Dendritic cell treated with granulocyte-macrophage colony-stimulating factor and Interleukin-4, amounts not matched to agents 40 ng/mL and 50 ng/mL, for 4 days (primary cell): ENCODE results near the gene REST.

ENCODE experiments used
- H3K27ac Mint-ChIP-seq: one replicate; pipeline ENCODE4 v1.8.0; 2022; ENCODE audit warnings: mild to moderate bottlenecking, mixed read lengths
- H3K27me3 Mint-ChIP-seq: one replicate; pipeline ENCODE4 v1.8.0; 2022; ENCODE audit warnings: mild to moderate bottlenecking, mixed read lengths
- H3K36me3 Mint-ChIP-seq: one replicate; pipeline ENCODE4 v1.8.0; 2022; ENCODE audit warnings: low read depth, mixed read lengths
- H3K4me1 Mint-ChIP-seq: one replicate; pipeline ENCODE4 v1.8.0; 2022; ENCODE audit warnings: low read depth, mixed read lengths
- H3K4me3 Mint-ChIP-seq: one replicate; pipeline ENCODE4 v1.8.0; 2022; ENCODE audit warnings: mild to moderate bottlenecking, moderate library complexity, mixed read lengths
- H3K9me3 Mint-ChIP-seq: one replicate; pipeline ENCODE4 v1.8.0; 2022; ENCODE audit warnings: mixed read lengths
- intact Hi-C: fragments of 100-400 bp; cut with micrococcal nuclease; formaldehyde crosslinking; loops from one replicate; pipeline ENCODE4 v1.15.0; 2022

Gene REST

GRCh38 chr4:56976283-56976836 lies 68.7 kb downstream of the REST start:
- Mint-ChIP-seq H3K27me3 (no peaks in the 10 kb centered on the region), H3K9me3 (peaks cover 10% of the 10 kb centered on the region), H3K27ac (peak overlapping the region; percentile 96), H3K36me3 (peaks cover 64% of the 10 kb centered on the region), H3K4me3 (peak overlapping the region; percentile 93), H3K4me1 (peaks cover 30% of the 10 kb centered on the region)
- intact Hi-C loops, result loop anchor here (5.0 kb wide), 2 partner anchors 1029 to 1124 kb away; partner anchors contain the start of genes CEP135 and EXOC1

- H3K36me3 Mint-ChIP-seq, result peaks cover 64% of the 10 kb centered on the region
Observed at GRCh38 chr4:56976837-56977320, 69.2 kb downstream of the REST start.

DNA sequence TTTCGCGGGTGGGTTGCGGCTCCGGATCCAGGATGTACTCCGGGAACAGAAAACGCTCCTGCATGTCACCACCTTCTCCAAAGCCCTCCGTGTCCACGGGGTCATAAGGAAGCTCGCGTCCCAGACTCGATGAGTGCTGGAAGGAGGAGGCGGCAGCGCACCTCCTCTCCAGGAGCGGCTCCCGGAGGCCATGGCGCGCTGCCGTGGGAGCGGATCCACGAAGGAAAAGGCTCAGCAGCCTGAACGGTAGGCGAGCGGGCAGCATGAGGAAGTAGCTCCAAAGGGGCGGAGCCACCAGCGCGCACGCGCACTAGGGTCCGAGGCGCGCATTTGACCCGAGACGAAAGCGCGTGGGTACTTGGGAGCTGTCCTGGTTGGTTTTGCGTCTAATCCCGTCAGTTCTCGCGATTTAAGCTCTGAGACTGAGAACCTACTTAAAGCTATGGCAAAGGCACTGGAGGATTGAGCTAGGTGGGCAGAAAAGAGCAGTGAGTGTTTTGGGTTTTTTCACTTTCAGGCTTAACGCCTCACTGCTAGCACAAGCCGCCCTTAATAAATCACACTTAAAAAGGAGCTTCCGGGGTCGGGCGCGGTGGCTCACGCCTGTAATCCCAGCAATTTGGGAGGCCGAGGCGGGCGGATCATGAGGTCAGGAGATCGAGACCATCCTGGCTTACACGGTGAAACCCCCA lies 69.8 kb downstream of the REST start, which contains the start of gene NOA1:
NOA1 (minus strand) TSS at position 286 of the 692 bp plus-strand sequence; CDS start at position 265, 21 bp downstream.
- H3K9me3 Mint-ChIP-seq, result peaks cover 10% of the 10 kb centered on the region
- no peaks in the 10 kb centered on the region for H3K27me3 Mint-ChIP-seq
- H3K4me1 Mint-ChIP-seq, result peaks cover 39% of the 10 kb centered on the region
- peak within 1 kb of the TSS; percentile 96 for H3K27ac Mint-ChIP-seq
- peak within 1 kb of the TSS; percentile 93 for H3K4me3 Mint-ChIP-seq
- H3K36me3 Mint-ChIP-seq, result peaks cover 63% of the 10 kb centered on the region
- intact Hi-C loops, result loop anchor here (1.0 to 5.0 kb wide), 4 partner anchors 68 to 1125 kb away; partner anchors contain the start of genes CEP135, EXOC1 and PAICS

More at GRCh38 chr4:56976837-56977320, 69.2 kb downstream of the REST start:
- Mint-ChIP-seq H3K27me3 (no peaks in the 10 kb centered on the region), H3K4me1 (peaks cover 35% of the 10 kb centered on the region), H3K4me3 (peak overlapping the region; percentile 93), H3K27ac (peak overlapping the region; percentile 96), H3K9me3 (peaks cover 10% of the 10 kb centered on the region)
- intact Hi-C loops, result loop anchor here (1.0 to 5.0 kb wide), 3 partner anchors 68 to 1125 kb away; partner anchors contain the start of genes CEP135 and EXOC1

GRCh38 chr4:56978750-56979303 lies 71.1 kb downstream of the REST start, which contains the start of gene POLR2B:
Gene POLR2B, plus strand, starts transcription at chr4:56978896. Its CDS starts 90 bp downstream, at chr4:56978986.
- intact Hi-C loops, result loop anchor here (2.0 to 5.0 kb wide), 3 partner anchors 542 to 1127 kb away; partner anchors contain the start of genes CEP135, EXOC1 and PAICS
- peaks cover 38% of the 10 kb centered on the region for H3K4me1 Mint-ChIP-seq
- H3K27me3 Mint-ChIP-seq, result no peaks in the 10 kb centered on the region
- H3K9me3 Mint-ChIP-seq, result peaks cover under 1% of the 10 kb centered on the region
- H3K27ac Mint-ChIP-seq, result peak within 1 kb of the TSS; percentile 96
- peaks cover 60% of the 10 kb centered on the region for H3K36me3 Mint-ChIP-seq
- peak within 1 kb of the TSS; percentile 93 for H3K4me3 Mint-ChIP-seq

- intact Hi-C loops, result loop anchor here (2.0 to 5.0 kb wide), 3 partner anchors 543 to 1127 kb away; partner anchors contain the start of genes CEP135, EXOC1 and PAICS
- peaks cover 62% of the 10 kb centered on the region for H3K36me3 Mint-ChIP-seq
- H3K27ac Mint-ChIP-seq, result peak overlapping the region; percentile 96
- H3K9me3 Mint-ChIP-seq, result no peaks in the 10 kb centered on the region
- H3K4me1 Mint-ChIP-seq, result peaks cover 35% of the 10 kb centered on the region
- no peaks in the 10 kb centered on the region for H3K27me3 Mint-ChIP-seq
- H3K4me3 Mint-ChIP-seq, result peak overlapping the region; percentile 93
Observed at GRCh38 chr4:56979421-56980072, 71.8 kb downstream of the REST start.

DNA sequence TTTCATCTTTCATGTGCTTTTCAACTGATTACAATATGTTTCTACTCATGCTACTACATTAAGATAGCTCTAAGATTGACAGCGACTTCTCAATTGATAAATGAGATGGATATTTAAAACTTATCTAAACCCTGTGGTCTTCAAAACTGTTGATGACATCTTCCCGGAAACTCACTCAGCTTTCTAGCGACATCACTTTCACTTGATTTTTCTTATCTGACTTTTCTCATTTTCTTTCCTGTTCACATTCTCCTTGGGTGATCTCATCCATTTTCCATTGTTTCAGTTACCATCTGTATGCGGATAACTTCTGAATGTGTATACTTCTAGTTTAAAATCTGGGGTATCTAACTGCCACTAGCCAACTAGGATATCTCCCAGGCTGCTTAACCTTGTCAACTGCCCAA lies 74.1 kb downstream of the REST start:
- intact Hi-C loops, result no loop called here
- Mint-ChIP-seq H3K36me3 (peaks cover 73% of the 10 kb centered on the region), H3K4me3 (no peak overlapping the region), H3K4me1 (peaks cover 24% of the 10 kb centered on the region), H3K27me3 (no peaks in the 10 kb centered on the region), H3K27ac (no peak overlapping the region), H3K9me3 (no peaks in the 10 kb centered on the region)

- Mint-ChIP-seq H3K9me3 (no peaks in the 10 kb centered on the region), H3K27ac (no peak overlapping the region), H3K36me3 (peaks cover 81% of the 10 kb centered on the region), H3K4me1 (peaks cover 36% of the 10 kb centered on the region), H3K4me3 (no peak overlapping the region), H3K27me3 (no peaks in the 10 kb centered on the region)
- intact Hi-C loops, result no loop called here
Observed at GRCh38 chr4:56986192-56986591, 78.5 kb downstream of the REST start.

- Mint-ChIP-seq H3K4me3 (no peak overlapping the region), H3K4me1 (peaks cover 37% of the 10 kb centered on the region), H3K36me3 (peaks cover 82% of the 10 kb centered on the region), H3K27ac (no peak overlapping the region), H3K9me3 (no peaks in the 10 kb centered on the region), H3K27me3 (no peaks in the 10 kb centered on the region)
- intact Hi-C loops, result no loop called here
Observed at GRCh38 chr4:56986952-56987351, 79.3 kb downstream of the REST start.

DNA sequence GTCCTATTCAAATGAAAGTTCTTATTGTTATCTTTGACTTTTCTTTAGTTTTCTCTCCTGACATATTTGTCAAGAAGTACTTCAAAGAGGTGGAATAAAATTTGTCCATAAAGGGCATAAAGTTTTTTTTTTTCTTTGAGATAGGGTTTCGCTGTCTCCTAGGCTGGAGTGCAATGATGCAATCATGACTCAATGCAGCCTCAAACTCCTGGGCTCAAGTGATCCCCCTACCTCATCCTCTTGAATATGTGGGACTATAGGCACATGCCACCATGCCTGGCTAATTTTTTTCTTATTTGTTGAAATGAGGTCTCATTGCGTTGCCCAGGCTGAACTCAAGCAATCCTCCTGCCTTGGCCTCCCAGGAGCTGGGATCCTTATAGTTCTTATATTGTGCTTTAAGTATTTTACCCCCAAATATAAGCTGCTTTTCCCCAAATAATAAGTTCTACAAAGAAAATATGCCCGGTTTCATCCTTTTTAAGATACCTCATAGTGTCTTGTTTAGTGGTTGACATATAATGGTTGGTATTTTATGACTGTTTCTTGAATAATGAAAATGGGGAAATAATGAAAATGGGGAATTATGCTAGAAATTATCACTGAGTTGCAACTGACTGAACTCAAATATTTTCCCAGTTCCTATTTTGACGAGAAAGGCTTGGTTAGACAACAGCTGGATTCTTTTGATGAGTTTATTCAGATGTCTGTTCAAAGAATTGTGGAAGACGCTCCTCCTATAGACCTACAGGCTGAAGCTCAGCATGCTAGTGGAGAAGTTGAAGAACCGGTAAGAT lies 82.6 kb downstream of the REST start:
- H3K4me1 Mint-ChIP-seq, result peaks cover 27% of the 10 kb centered on the region
- H3K36me3 Mint-ChIP-seq, result peaks cover 83% of the 10 kb centered on the region

DNA sequence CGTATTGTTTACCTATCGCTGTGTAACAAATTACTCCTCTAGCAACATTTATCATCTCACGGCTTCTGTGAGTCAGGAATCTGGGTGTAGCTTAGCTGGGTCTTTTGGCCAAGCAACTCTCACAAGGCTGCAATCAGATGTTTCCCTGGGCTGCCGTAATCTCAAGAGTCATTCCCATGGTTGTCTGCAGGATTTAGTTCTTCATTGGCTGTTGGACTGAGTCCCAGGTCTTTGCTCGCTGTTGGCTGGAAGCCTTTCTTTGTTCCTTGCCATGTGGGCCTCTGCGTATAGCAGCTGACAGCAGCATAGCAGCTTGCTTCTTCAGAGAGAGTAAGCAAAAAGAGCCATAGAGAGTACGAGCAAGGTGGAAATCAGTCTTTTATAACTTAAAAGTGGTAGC lies 87.8 kb downstream of the REST start:
- intact Hi-C loops, result no loop called here
- H3K27ac Mint-ChIP-seq, result no peak overlapping the region

More for the DNA sequence above, 82.6 kb downstream of the REST start:
- Mint-ChIP-seq H3K27me3 (no peaks in the 10 kb centered on the region), H3K4me3 (no peak overlapping the region), H3K27ac (peak overlapping the region; percentile 69), H3K9me3 (no peaks in the 10 kb centered on the region)
- intact Hi-C loops, result no loop called here

GRCh38 chr4:56999751-57000150 lies 92.1 kb downstream of the REST start:
- Mint-ChIP-seq H3K27me3 (no peaks in the 10 kb centered on the region), H3K27ac (no peak overlapping the region), H3K4me1 (no peaks in the 10 kb centered on the region), H3K36me3 (peaks cover 99% of the 10 kb centered on the region), H3K4me3 (no peak overlapping the region), H3K9me3 (no peaks in the 10 kb centered on the region)
- intact Hi-C loops, result no loop called here

More for the DNA sequence above, 87.8 kb downstream of the REST start:
- no peaks in the 10 kb centered on the region for H3K9me3 Mint-ChIP-seq
- no peak overlapping the region for H3K4me3 Mint-ChIP-seq
- H3K36me3 Mint-ChIP-seq, result peaks cover 94% of the 10 kb centered on the region
- no peaks in the 10 kb centered on the region for H3K27me3 Mint-ChIP-seq
- H3K4me1 Mint-ChIP-seq, result peaks cover 13% of the 10 kb centered on the region

DNA sequence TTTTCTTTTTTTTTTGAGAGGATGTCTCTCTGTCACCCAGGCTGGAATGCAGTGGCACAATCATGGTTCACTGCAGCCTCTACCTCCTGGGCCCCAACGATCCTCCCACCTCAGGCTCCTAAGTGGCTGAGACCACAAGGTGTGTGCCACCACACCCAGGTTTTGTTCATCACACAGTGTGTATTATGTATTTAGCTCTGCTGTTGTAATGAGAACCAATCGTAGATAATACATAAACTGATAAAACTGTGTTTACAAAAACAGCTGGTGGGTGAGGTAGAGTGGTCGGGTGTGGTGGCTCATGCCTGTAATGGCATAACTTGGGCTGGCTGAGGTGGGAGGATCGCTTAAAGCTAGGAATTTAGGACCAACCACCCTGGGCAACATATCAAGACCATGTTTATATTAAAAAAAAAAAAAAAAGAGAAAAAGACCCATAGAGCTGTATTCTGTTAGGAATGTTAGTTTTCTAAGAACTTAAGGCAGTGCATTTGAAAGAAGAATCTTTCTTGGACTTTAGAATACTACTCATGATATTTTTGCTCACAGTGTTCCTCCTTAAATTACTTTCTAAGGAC lies 105.9 kb downstream of the REST start:
- Mint-ChIP-seq H3K4me1 (no peaks in the 10 kb centered on the region), H3K27ac (no peak overlapping the region), H3K9me3 (no peaks in the 10 kb centered on the region), H3K27me3 (no peaks in the 10 kb centered on the region), H3K36me3 (peaks cover 91% of the 10 kb centered on the region), H3K4me3 (no peak overlapping the region)
- intact Hi-C loops, result loop anchor here (10.0 kb wide), 2 partner anchors 1129 to 1589 kb away; no protein-coding TSS in a partner anchor
